GM18517 (cell line): ENCODE results near the gene SFTPB.
"Not testable (repeated sequence)": the region's sequence is repeated elsewhere in the genome, so short reads cannot be mapped to it uniquely, and the experiment has no call there.

Source experiments
- ATAC-seq: cut with Tn5 transposase; IDR thresholded peaks from one replicate; pipeline ENCODE4 v1.9.1; 2021; ENCODE audit warnings: mild to moderate bottlenecking, moderate library complexity; ENCODE audit not compliant: unreplicated experiment

SFTPB gene

GRCh38 chr2:85668009-85668856, at the start of gene SFTPB:
Gene SFTPB, minus strand, starts transcription at chr2:85668199. Its CDS starts 16 bp downstream, at chr2:85668183.
- no peak for ATAC-seq

GRCh38 chr2:85717308-85718008, 49.5 kb upstream of the SFTPB start:
- ATAC-seq = no peak

- no peak for ATAC-seq
Measured at GRCh38 chr2:85716346-85716914, 48.4 kb upstream of the SFTPB start.

- no peak for ATAC-seq
Measured at GRCh38 chr2:85714841-85715240, 46.8 kb upstream of the SFTPB start.

GRCh38 chr2:85714421-85714820, 46.4 kb upstream of the SFTPB start:
- ATAC-seq = not testable (repeated sequence)

GRCh38 chr2:85713836-85714235, 45.8 kb upstream of the SFTPB start:
- ATAC-seq = no peak

- no peak for ATAC-seq
Measured at GRCh38 chr2:85712849-85713612, 45.0 kb upstream of the SFTPB start.

- ATAC-seq = no peak
Measured at GRCh38 chr2:85712336-85712735, 44.3 kb upstream of the SFTPB start.

- ATAC-seq = no peak
Measured at GRCh38 chr2:85711578-85712060, 43.6 kb upstream of the SFTPB start.

- no peak for ATAC-seq
Measured at GRCh38 chr2:85710687-85711577, 42.9 kb upstream of the SFTPB start.

- ATAC-seq = no peak
Measured at GRCh38 chr2:85709401-85709811, 41.4 kb upstream of the SFTPB start.

GRCh38 chr2:85708641-85709040, 40.6 kb upstream of the SFTPB start:
- ATAC-seq = no peak

GRCh38 chr2:85707304-85707703, 39.3 kb upstream of the SFTPB start:
- ATAC-seq = peak; percentile 67

GRCh38 chr2:85706599-85707296, 38.7 kb upstream of the SFTPB start:
- no peak for ATAC-seq

- ATAC-seq = no peak
Measured at GRCh38 chr2:85706063-85706462, 38.1 kb upstream of the SFTPB start.

- ATAC-seq = no peak
Measured at GRCh38 chr2:85705680-85706039, 37.7 kb upstream of the SFTPB start.

GRCh38 chr2:85704800-85705679, 37.0 kb upstream of the SFTPB start:
- peak; percentile 48 for ATAC-seq

GRCh38 chr2:85704038-85704437, 36.0 kb upstream of the SFTPB start:
- no peak for ATAC-seq
